Right ventricle myocardium superior (tissue), 1 donor: ENCODE measurements around the gene RNF10. TPM values are rescaled to one million over a fixed set of nuclear protein-coding genes. Genes with fewer than 3 reads are reported as not detected.
A peak's percentile ranks its signal among the peaks of the same experiment; 100 is the strongest.
"Not testable (repeated sequence)": the region's sequence is repeated elsewhere in the genome, so short reads cannot be mapped to it uniquely, and the experiment has no call there.

Source experiments
- ATAC-seq: fragments of 200-7000 bp; cut with Tn5 transposase; one replicate; pipeline ENCODE4 v1.9.1; 2020; ENCODE audit warnings: mild to moderate bottlenecking; ENCODE audit not compliant: poor library complexity
- DNase-seq: peaks from one replicate; pipeline ENCODE4 v3.0.0-alpha.2; 2020
- intact Hi-C: fragments of 100-400 bp; cut with DNase I; formaldehyde crosslinking; loops from one replicate; pipeline ENCODE4 v1.11.2; 2022
- long read RNA-seq: library from polyadenylated mRNA; unstranded; transcript quantifications from one replicate; pipeline ENCODE4 v2.0.0, GENCODE V29; 2021
- total RNA-seq: library from RNA; stranded (reverse); fragmentation: NEBNext Ultra II Directional; extraction: Animal tissue kit (Norgen Biotek cat#: 25700); gene quantifications from one replicate; pipeline ENCODE4 v1.2.1, GENCODE V29; 2021
- donor health status: DM: no; HTN: yes; CAD: no; lungs with severe emphysema.

The RNF10 gene
- total RNA-seq, result 242 TPM
- long read RNA-seq, transcript RNF10-201 (17 exons, 3,825 nt), result major isoform, 909 of 1,240 reads
- long read RNA-seq, transcript RNF10-203 (17 exons, 2,671 nt), result minor isoform, 119 of 1,240 reads
- long read RNA-seq, partial matches to known transcripts, result 40 of 1,240 reads
- long read RNA-seq, other reads (novel, unspliced or antisense), result 172 of 1,240 reads

DNA sequence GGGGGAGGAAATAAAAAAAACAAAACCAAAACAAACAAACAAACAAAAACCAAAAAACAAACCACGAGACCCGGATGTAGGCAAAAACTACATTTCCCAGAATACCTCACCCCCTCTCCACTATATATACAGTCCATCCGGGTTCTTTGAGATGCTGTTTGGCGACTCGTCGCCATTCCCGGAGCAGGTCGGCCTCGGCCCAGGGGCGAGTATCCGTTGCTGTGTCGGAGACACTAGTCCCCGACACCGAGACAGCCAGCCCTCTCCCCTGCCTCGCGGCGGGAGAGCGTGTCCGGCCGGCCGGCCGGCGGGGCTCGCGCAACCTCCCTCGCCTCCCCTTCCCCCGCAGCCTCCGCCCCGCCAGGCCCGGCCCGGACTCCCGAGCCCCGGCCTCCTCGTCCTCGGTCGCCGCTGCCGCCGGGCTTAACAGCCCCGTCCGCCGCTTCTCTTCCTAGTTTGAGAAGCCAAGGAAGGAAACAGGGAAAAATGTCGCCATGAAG is at the start of gene RNF10:
RNF10 (plus strand) TSS at position 154 of the 500 bp plus-strand sequence. CDS start 456 bp downstream, outside the sequence.
- intact Hi-C loops, result no loop called here
- DNase-seq (peak; percentile 78), ATAC-seq (peak; percentile 80)

DNA sequence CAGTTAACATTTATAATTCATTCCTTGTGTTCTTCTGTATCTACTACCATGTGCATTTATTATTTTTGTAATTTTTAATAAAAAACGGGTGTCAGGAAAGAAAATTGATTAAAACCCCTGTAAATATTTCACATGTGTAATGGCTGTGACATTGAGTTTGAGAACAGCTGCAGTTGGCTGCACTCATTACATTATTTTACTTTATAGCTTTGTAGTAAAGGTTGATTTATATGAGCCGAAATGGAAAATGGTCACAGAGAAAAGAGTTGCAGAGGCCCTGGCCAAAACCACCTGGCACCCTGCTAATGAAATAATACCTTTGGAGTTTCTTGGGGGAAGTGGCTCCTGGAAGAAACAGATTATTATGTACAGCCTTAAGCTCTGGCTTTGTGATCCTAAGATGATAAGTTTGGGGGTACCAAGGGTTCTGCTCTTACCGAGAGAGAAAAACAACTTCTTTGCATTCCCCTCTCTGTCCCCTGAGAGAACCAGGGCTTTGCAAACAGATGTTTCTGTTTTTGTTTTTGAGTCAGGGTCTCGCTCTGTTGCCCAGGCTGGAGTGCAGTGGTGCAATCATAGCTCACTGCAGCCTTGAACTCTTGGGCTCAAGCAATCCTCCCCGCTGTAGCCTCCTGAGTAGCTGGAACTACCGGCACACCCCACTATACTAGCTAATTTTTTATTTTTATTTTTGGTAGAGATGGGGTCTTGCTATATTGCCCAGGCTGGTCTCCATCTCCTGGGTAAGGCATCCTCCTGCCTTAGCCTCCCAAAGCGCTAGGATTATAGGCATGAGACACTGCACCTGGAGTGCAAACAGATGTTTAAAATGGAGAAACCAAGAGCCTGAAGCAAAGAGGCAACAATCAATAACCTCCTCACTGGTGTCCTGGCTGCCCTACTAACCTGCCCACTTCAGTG is 47.9 kb upstream of the RNF10 start:
- DNase-seq (no peak), ATAC-seq (no peak)
- intact Hi-C loops, result no loop called here

DNA sequence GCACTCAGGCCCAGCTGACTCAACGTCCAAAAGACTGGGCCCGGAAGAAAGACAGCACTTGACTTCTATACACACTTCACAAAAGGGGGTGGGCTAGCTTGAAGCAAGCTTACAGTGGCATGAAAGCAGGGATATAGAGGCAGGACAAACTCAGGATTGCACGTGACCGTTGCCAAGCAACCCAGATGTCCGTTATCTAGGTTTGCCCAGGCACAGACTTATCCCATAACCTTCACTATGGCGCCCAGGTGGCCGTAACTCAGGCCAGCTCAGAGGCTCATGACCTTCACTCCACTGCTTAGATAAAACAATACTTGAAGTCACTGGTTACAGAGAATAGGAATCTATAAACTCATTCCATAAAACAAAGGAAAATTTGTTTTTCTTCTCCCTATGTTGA is 46.6 kb upstream of the RNF10 start:
- intact Hi-C loops, DNase-seq, ATAC-seq: not testable (repeated sequence)

DNA sequence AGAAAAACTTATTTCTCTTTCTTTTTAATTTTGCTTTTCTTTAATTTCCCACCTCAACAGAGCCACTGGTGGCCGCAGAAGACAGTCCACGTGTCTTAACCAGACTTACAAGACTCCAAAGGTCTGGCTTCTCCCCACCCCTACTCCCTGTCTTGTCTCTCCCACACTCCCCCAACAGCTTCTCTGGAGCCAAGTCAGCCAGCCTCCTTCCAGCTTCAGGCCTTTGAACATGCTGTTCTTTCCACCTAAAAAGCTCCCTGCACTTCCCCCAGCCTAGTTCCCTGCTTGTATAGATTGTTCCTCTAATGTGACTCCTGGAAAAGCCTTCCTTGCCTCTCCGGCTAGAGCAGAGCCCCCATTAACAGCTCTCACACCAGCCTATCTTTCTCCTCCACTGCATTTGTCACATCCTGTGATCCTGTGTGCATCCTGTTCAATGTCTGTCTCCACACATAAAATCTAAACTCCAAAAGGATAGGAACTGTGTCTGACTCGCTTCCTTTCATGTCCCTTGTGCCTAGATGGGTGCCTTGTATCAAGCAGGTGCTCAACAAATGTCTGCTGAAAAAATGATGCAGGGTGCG is 46.0 kb upstream of the RNF10 start:
- ATAC-seq (no peak), DNase-seq (no peak)
- intact Hi-C loops, result no loop called here

DNA sequence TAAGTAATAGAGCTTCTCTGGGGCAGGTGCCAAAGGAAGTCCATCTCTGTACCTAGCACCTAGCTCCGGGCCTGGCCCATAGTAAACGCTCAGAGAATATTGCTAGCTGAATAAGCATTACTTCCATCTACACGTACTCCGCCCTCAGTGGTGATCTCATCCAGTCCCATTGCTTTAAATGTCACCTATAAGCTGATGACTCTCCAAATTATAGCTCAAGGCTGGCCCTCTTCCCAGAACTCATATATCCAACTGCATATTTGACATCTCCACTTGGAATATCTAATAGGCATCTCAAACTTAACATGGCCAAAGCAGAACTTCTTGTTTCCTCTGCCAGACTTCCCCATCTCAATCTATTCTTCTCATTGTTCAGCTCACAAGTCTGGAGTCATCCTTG is 45.1 kb upstream of the RNF10 start:
- intact Hi-C loops, result no loop called here
- no peak for DNase-seq
- no peak for ATAC-seq

DNA sequence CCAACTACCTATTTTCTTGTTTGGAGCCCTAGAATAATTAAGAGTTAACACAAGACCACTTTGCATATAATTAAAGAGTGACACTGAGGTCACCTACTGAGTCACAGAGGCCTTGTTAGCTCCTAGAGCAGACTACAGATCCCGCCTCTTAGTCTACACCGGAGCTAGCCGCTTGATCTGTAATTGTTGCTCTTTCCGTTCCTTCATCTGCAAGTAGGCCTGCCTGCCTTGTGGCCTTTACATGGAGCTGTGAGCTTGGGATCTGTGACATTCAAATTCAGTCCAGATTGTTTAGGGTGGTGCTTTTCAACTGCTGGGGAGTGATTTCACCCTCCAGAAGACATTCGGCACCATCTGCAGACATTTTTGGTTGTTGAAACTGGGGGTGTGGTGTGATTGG is 43.8 kb upstream of the RNF10 start:
- no peak for DNase-seq
- no peak for ATAC-seq
- intact Hi-C loops, result no loop called here

DNA sequence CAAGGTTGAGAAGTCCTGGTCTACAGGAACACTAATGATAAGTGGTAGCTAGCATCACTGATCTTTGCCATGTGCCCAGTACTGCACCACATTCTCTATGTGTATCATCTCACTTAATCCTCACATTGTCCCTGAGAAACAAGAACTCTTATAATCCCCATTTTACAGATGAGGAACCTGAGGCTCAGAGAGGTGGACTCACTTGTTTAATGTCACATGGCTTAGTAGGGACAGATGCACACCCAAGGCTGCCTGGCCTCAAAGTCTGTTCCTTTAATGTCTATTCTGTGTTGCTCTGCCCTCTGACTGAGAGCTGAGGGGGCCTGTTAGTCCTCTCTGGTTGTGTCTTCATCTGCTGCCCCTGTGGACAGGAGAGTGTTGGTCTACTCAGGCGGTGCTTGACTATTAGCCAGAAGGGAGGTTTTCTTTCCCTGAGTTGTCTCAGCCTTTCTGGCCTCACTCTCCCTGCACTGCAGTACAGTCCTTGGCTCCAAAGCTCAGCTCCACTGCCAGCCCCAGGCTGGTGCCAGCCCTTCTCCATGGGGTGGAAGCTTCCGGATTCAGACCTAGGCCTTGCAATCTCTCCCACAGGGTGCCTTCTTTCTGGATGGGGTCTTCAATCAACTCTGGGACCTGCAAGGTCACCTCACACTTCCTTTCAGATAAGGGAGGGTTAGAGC is 43.2 kb upstream of the RNF10 start:
- intact Hi-C loops, result no loop called here
- ATAC-seq (no peak), DNase-seq (peak; percentile 66)

DNA sequence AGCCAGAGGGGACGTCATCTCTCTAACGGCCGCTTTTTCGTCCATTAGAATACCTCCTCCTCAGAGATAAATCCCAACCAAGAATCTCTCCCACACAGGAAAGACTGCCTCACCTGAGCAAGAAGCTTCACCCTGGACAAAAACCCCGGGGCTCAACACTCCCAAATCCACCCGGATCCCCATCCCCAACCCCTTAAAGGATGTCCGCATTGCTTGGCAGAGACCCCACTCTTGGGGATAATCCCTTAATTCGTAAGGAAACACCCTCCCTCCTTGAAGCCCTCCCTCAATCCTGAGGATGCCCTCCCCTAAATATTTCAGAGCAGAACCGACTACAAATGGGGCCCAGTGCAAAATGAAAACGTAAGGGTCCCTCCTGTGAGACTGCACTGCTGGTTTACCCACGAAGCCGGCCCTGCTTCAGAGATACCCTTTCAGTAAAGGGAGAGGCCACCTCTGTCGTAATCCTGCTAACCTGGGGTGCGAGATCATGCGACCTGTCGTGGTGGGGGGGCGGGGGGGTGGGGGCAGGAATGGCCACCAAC is 38.9 kb upstream of the RNF10 start:
- intact Hi-C loops, result no loop called here

DNA sequence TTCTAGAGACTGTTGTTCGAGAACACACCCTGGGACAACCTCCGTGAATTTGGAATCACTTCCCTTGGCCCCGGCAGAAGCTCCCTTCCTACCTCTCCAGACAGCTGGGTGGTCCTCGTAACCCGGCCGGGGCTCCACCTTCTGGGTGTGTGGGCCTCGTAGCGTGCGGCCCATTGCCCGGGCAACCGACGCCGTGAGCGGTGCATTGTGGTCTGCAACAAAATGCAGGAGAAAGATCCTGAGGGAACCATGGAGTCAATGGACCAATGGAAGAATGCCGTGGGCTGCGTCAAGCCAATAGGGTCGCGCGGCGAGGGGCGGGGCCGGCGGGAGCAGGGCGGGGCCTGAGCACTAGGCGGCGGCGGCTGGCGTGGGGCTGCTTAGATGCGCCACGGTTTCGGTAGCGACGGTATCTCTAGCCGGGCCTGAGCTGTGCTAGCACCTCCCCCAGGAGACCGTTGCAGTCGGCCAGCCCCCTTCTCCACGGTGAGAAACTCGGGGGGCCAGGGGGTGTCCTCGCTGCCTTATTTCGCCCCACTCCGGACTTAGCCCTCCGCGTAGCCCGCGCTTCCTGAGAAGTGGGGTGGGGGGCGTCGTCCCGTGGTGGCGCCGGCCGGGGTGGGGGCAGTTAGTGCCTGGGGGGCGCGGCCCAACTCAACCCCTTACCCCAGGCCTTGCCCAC is 38.3 kb upstream of the RNF10 start, which contains the start of gene DYNLL1:
DYNLL1 (plus strand) TSS at position 383 of the 682 bp plus-strand sequence. CDS start 309 bp downstream, outside the sequence.
- peak; percentile 98 for ATAC-seq
- DNase-seq, result peak; percentile 98
- intact Hi-C loops, result no loop called here

More for the DNA sequence above, 38.9 kb upstream of the RNF10 start:
- DNase-seq (no peak), ATAC-seq (no peak)

DNA sequence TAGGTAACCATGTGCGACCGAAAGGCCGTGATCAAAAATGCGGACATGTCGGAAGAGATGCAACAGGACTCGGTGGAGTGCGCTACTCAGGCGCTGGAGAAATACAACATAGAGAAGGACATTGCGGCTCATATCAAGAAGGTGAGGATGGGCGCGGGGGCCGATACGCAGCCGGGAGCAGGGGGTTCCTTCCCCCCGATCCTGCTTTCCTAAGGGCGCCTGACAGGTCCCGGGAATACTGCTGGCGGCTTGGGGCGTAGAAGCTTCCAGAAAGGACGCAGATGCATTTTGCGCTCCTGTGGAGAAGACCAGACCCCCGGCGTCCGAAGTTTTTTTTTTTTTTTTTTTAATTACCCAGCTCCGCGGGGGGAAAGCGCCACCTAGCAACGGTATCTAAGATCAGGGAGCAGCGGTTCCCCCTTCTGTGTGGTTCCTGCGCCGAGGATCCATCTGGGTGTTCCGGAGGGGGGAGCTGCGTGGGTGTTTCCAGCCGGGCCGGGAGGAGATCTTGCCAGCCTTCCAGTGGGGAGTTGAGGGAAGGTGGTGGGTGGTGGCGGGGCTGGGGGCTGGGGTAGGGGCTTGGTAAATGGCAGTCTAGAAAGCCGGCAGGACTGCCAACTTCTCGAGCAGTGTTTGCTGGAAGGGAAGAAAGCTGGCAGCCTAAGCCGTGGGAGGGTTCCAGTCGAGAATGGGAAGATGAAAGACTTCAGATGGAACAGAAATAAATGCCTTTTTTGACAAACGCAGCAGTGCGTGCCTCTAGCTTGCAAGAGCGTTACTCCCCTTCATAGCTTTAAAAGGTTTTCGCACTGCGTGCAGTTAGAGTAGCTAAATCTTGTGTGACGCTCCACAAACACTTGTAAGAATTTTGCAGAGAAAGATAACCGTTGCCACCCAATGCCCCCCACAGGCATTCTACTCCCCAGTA is 37.5 kb upstream of the RNF10 start:
- peak; percentile 77 for DNase-seq
- intact Hi-C loops, result no loop called here
- peak; percentile 85 for ATAC-seq

DNA sequence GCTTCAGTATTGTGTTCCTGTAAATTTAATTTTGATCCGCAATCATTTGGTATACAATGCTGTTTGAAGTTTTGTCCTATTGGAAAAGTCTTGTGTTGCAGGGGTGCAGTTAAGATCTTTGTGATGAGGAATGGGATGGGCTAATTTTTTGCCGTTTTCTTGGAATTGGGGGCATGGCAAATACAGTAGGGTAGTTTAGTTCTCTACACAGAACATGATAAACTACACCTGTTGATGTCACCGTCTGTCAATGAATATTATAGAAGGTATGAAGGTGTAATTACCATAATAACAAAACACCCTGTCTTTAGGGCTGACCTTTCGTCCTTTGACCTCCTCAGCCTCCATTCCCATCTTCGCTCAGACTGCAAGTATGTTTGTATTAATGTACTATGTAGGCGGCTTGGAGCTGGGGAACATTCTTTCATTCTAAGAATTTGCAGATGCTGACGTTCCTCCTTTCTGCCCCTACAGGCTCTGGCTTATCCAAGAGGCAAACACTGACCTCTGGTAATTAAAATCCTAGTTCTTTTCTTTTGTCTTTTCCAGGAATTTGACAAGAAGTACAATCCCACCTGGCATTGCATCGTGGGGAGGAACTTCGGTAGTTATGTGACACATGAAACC is 36.5 kb upstream of the RNF10 start:
- intact Hi-C loops, result no loop called here
- DNase-seq (no peak), ATAC-seq (no peak)

DNA sequence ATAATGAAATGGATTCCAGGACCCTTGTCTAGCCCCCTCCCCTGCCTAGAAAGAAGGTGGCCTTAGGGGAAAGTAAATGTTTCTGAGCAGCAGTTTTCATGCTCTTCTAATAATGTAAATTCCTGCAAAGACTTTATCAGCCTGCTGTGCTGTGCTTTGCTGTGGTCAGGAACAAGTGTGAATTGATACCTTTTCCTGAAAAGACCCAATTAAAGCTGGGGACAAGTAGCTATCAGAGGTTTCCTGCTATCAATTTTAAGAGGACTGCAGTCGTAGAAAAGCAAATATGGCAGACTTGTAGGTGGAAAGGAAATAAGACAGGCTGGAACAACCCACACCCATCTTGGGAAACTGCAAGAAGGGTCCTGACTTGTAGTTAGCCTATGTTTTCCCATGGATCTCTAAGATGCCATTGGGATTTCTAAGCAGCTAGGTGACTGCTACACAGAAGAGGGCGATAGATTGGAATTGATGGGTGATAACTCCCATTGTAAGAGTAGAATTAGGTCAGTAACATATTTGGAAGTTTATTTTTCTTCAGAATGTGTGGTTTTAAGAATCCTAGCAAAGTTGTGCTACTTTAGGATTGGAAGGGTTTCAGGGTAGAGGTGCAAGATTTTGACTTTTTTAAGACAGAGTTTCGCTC is 35.2 kb upstream of the RNF10 start:
- intact Hi-C loops, result no loop called here
- DNase-seq, result no peak
- ATAC-seq, result no peak

DNA sequence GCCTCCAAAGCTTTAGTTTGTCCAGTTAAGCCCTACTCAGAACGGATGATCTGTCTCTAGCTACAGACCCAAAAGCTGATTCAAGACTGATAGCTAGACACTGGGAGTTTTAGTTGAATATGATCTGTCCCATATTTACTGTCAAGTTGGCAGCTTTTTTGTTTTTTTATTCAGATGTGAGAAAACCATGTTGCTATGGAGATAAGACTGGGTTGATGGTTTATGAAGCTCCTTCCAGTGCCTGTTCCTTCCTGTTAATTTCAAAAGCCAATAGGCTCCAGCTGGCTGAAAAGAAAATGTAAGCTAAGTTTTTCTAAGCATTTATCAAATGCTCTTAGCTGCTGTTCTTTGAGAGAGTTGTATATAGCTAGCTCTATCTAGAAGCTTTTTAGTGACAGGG is 33.6 kb upstream of the RNF10 start:
- no peak for ATAC-seq
- intact Hi-C loops, result no loop called here
- no peak for DNase-seq

DNA sequence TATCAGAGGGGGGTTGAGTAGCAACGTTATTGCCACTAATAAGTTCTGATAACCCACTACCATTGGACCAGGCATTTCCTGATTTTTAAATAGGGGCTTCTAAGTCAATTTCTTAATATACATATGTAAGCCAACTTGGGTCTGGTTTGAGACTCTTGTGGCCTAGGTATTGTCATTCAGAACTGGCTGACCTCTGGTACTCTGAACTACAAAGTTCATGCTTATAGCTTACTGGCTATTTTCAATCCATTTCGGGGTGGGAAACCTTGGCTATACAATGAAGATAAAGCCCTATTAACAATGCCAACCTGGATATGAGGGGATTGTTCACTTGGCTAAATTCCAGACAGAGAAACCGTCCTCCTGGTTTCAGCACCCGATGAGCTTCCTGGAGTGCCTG is 29.6 kb upstream of the RNF10 start:
- intact Hi-C loops, result no loop called here
- ATAC-seq (no peak), DNase-seq (no peak)

DNA sequence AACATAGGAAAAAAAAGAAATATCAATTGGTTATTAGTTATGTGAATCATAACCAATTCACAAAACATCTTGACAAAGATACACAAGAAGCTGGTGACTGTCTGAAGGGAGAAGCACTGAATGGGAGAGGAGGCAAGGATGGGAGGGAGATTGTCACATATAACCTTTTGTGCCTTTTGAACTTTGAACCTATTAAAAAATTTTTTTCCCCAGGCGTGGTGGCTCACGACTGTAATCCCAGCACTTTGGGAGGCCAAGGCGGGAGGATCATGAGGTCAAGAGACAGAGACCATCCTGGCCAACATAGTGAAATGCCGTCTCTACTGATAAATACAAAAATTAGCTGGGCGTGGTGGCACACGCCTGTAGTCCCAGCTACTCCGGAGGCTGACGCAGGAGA is 25.6 kb upstream of the RNF10 start:
- DNase-seq (no peak), ATAC-seq (no peak)
- intact Hi-C loops, result no loop called here

DNA sequence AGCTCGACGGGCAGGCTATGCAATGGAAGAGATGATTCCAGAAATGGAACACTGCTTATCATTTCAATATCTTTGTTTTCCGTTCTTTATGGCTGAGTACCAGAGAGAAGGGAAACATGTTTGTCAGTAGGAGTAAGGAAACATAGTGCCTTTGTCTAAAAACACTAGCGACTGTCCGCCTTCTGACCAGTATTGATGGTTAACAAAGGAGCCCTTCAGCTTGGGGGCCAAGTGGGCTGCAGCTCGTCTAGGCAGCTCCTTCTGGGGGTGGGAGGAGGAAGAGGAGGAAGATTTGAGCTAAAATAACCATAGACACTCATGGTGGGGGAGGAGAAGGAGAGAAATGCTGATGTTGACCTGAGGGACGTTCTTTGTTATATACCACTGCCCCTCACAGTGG is 20.2 kb upstream of the RNF10 start:
- intact Hi-C loops, result no loop called here
- no peak for ATAC-seq
- no peak for DNase-seq
